Neural cell (in vitro differentiated cells): Measurements from ENCODE around the gene MANBA. TPM values are rescaled to one million over a fixed set of nuclear protein-coding genes. Genes with fewer than 3 reads are reported as not detected.
A peak's percentile ranks its signal among the peaks of the same experiment; 100 is the strongest.

Experiments used
- H2AFZ ChIP-seq: fragments of 200-600, 300-800 bp; sonication (generic), shearing (Covaris generic); 2 replicates; pipeline ENCODE4 v1.6.0; 2014; ENCODE audit warnings: low read depth, mild to moderate bottlenecking, antibody characterized with exemption, low read length, moderate library complexity
- H3F3A ChIP-seq: fragments of 200-600 bp; shearing (Covaris generic); 2 replicates; pipeline ENCODE4 v1.6.1; 2016; ENCODE audit warnings: mild to moderate bottlenecking, moderate library complexity, mixed read lengths, antibody characterized with exemption, low read length; ENCODE audit not compliant: insufficient read depth, poor library complexity, severe bottlenecking
- H3K27ac ChIP-seq: fragments of 200-600, 300-800 bp; sonication (generic), shearing (Covaris generic); 2 replicates; pipeline ENCODE4 v1.5.1; 2014; ENCODE audit warnings: mild to moderate bottlenecking, low read length, moderate library complexity
- H3K27me3 ChIP-seq: fragments of 300-800, 200-600 bp; sonication (generic), shearing (Covaris generic); 2 replicates; pipeline ENCODE4 v1.6.0; 2014; ENCODE audit warnings: mild to moderate bottlenecking, low read depth, low read length, moderate library complexity; ENCODE audit not compliant: insufficient read depth
- H3K36me3 ChIP-seq: fragments of 300-800, 200-600 bp; sonication (generic), shearing (Covaris generic); 2 replicates; pipeline ENCODE4 v1.5.1; 2014; ENCODE audit warnings: mild to moderate bottlenecking, antibody characterized with exemption, low read length, moderate library complexity; ENCODE audit not compliant: insufficient read depth
- H3K4me2 ChIP-seq: fragments of 300-800, 200-600 bp; sonication (generic), shearing (Covaris generic); 2 replicates; pipeline ENCODE4 v1.6.0; 2014; ENCODE audit warnings: mild to moderate bottlenecking, low read length
- H3K4me3 ChIP-seq: fragments of 300-800, 200-600 bp; sonication (generic), shearing (Covaris generic); 2 replicates; pipeline ENCODE4 v1.5.1; 2014; ENCODE audit warnings: mild to moderate bottlenecking, low read length, moderate library complexity
- H3K79me2 ChIP-seq: fragments of 200-600 bp; shearing (Covaris generic); replicated peaks from 2 replicates; pipeline ENCODE4 v1.6.0; 2014; ENCODE audit warnings: mild to moderate bottlenecking, low read length, moderate library complexity; ENCODE audit not compliant: insufficient read depth
- H3K9ac ChIP-seq: fragments of 300-800, 200-600 bp; sonication (generic), shearing (Covaris generic); 2 replicates; pipeline ENCODE4 v1.6.1; 2016; ENCODE audit warnings: mild to moderate bottlenecking, low read length, mixed read lengths
- H3K9me2 ChIP-seq: fragments of 200-600 bp; shearing (Covaris generic); 2 replicates; pipeline ENCODE4 v1.6.1; 2016; ENCODE audit warnings: mild to moderate bottlenecking, low read length, mixed read lengths; ENCODE audit not compliant: insufficient read depth
- H3K9me3 ChIP-seq: fragments of 200-600, 300-800 bp; sonication (generic), shearing (Covaris generic); 2 replicates; pipeline ENCODE4 v1.6.1; 2016; ENCODE audit warnings: mild to moderate bottlenecking, mixed run types, low read length, moderate library complexity, mixed read lengths
- H4K20me1 ChIP-seq: fragments of 200-600 bp; shearing (Covaris generic); 2 replicates; pipeline ENCODE4 v1.6.1; 2016; ENCODE audit warnings: mild to moderate bottlenecking, mixed run types; ENCODE audit not compliant: insufficient read depth
- CTCF ChIP-seq: fragments of 450-650 bp; IDR thresholded peaks from 2 replicates; pipeline ENCODE4 v1.5.1; 2014; ENCODE audit warnings: antibody characterized with exemption, mild to moderate bottlenecking, moderate library complexity; ENCODE audit not compliant: poor library complexity, severe bottlenecking
- EP300 ChIP-seq: fragments of 450-650 bp; conservative IDR thresholded peaks from 2 replicates; pipeline ENCODE4 v1.6.1; 2014; ENCODE audit warnings: antibody characterized with exemption, mild to moderate bottlenecking, moderate library complexity; ENCODE audit not compliant: poor library complexity, severe bottlenecking
- EZH2 ChIP-seq: fragments of 200-600, 300-800 bp; shearing (Covaris generic), sonication (generic); IDR thresholded peaks from 2 replicates; pipeline ENCODE4 v1.6.1; 2014; ENCODE audit warnings: antibody characterized with exemption, low read length, borderline replicate concordance, mild to moderate bottlenecking; ENCODE audit not compliant: insufficient read depth, poor library complexity, severe bottlenecking
- MXI1 ChIP-seq: fragments of 450-650 bp; conservative IDR thresholded peaks from 2 replicates; pipeline ENCODE4 v1.6.1; 2014; ENCODE audit warnings: antibody characterized with exemption, mild to moderate bottlenecking; ENCODE audit not compliant: poor library complexity, severe bottlenecking
- POLR2AphosphoS5 ChIP-seq: IDR thresholded peaks from 2 replicates; pipeline ENCODE4 v1.6.1; 2012
- RAD21 ChIP-seq: fragments of 450-650 bp; conservative IDR thresholded peaks from 2 replicates; pipeline ENCODE4 v1.6.1; 2014; ENCODE audit warnings: antibody characterized with exemption, mild to moderate bottlenecking, moderate library complexity
- REST ChIP-seq: IDR thresholded peaks from 2 replicates; pipeline ENCODE4 v1.6.1; 2012; ENCODE audit warnings: borderline replicate concordance
- SMC3 ChIP-seq: fragments of 450-650 bp; conservative IDR thresholded peaks from 2 replicates; pipeline ENCODE4 v1.6.1; 2014; ENCODE audit warnings: antibody characterized with exemption, mild to moderate bottlenecking, moderate library complexity; ENCODE audit not compliant: poor library complexity
- TAF1 ChIP-seq: IDR thresholded peaks from 2 replicates; pipeline ENCODE4 v1.6.1; 2012; ENCODE audit warnings: low read depth
- polyA plus RNA-seq: library from polyadenylated mRNA; depleted of rRNA; stranded (reverse); fragments of >200 nt; gene quantifications from 2 replicates; pipeline ENCODE4 v1.2.3, GENCODE V29; 2014

Gene MANBA
- polyA plus RNA-seq, 1 donor from 2014 or later, result 43.8 TPM

- H3K9ac ChIP-seq, result no peak overlapping the region
- H4K20me1 ChIP-seq, result no peaks in the 10 kb centered on the region
- H3K4me2 ChIP-seq, result peak overlapping the region; percentile 53
These were observed 82.0 kb downstream of the MANBA start for GRCh38 chr4:102678695-102679335.

GRCh38 chr4:102678107-102678506 is 82.7 kb downstream of the MANBA start:
- peak overlapping the region; percentile 53 for H3K4me2 ChIP-seq
- no peaks in the 10 kb centered on the region for H3K36me3 ChIP-seq
- no peaks in the 10 kb centered on the region for H3K79me2 ChIP-seq
- H3K9me2 ChIP-seq, result no peaks in the 10 kb centered on the region
- H2AFZ ChIP-seq, result no peak overlapping the region
- peaks cover 8% of the 10 kb centered on the region for H3F3A ChIP-seq
- H4K20me1 ChIP-seq, result no peaks in the 10 kb centered on the region
- H3K27ac ChIP-seq, result peak overlapping the region; percentile 73
- no peak overlapping the region for H3K9ac ChIP-seq
- H3K27me3 ChIP-seq, result no peaks in the 10 kb centered on the region
- H3K4me3 ChIP-seq, result peak overlapping the region; percentile 29
- no peaks in the 10 kb centered on the region for H3K9me3 ChIP-seq
- TF ChIP-seq CTCF, result no peak
- peak; percentile 75 for TF ChIP-seq POLR2AphosphoS5
- peak; percentile 91 for TF ChIP-seq EP300
- peak; percentile 56 for TF ChIP-seq REST
- no peak for TF ChIP-seq TAF1

More at GRCh38 chr4:102678695-102679335, 82.0 kb downstream of the MANBA start:
- TF ChIP-seq CTCF, result no peak
- no peak for TF ChIP-seq TAF1
- no peak for TF ChIP-seq REST
- peak; percentile 70 for TF ChIP-seq EP300
- TF ChIP-seq SMC3, result no peak
- TF ChIP-seq MXI1, result no peak
- peak; percentile 74 for TF ChIP-seq POLR2AphosphoS5
- TF ChIP-seq RAD21, result no peak
- TF ChIP-seq EZH2, result no peak
- Histone ChIP-seq H3K27ac (peak overlapping the region; percentile 73), H3K36me3 (no peaks in the 10 kb centered on the region), H3K79me2 (no peaks in the 10 kb centered on the region), H3F3A (peaks cover 8% of the 10 kb centered on the region), H3K9me3 (no peaks in the 10 kb centered on the region), H3K9me2 (no peaks in the 10 kb centered on the region), H3K27me3 (no peaks in the 10 kb centered on the region), H2AFZ (no peak overlapping the region), H3K4me3 (peak overlapping the region; percentile 29)
